ENCODE measurements around the gene S100A12. TPM values are rescaled to one million over a fixed set of nuclear protein-coding genes. Genes with fewer than 3 reads are reported as not detected.

Gene S100A12
- total and polyA plus RNA-seq, 7 experiments from 2014 or later, result 22.0 to 179 TPM; not detected in 5

- H3K9me3 Mint-ChIP-seq, result peaks cover 0 to 11% (median 1%) of the 10 kb centered on the region in 11 donors
- H3K4me1 ChIP-seq (ENCODE audit: control insufficient read depth in 2 of 2, insufficient read depth in 2 of 2, low read length in 2 of 2), result no peaks in the 10 kb centered on the region
- ATAC-seq (no peak), DNase-seq (no peak)
- no peak overlapping the region for H3K27ac ChIP-seq (ENCODE audit: low read depth, low read length)
- H3K4me1 Mint-ChIP-seq, result peaks cover 0 to 7% (median 0%) of the 10 kb centered on the region in 7 donors
- H3K36me3 Mint-ChIP-seq, result peaks cover 0 to 5% (median 0%) of the 10 kb centered on the region in 5 donors
- peaks cover 0 to 4% of the 10 kb centered on the region in 2 donors for H3K27me3 ChIP-seq (ENCODE audit: control insufficient read depth in 2 of 2, insufficient read depth in 2 of 2, low read length in 2 of 2)
- no peak overlapping the region for H3K4me3 Mint-ChIP-seq
- H3K36me3 ChIP-seq (ENCODE audit: control insufficient read depth in 2 of 3, insufficient read depth in 3 of 3, low read length in 3 of 3), result no peaks in the 10 kb centered on the region
- no peak overlapping the region for H3K27ac Mint-ChIP-seq
- no peak overlapping the region for H3K4me3 ChIP-seq (ENCODE audit: low read length)
- ChIA-PET CTCF (no interaction called here), POLR2A (no interaction called here)
- peaks cover 9 to 20% (median 13%) of the 10 kb centered on the region in 5 donors for H3K27me3 Mint-ChIP-seq
- no peaks in the 10 kb centered on the region for H3K9me3 ChIP-seq (ENCODE audit: control insufficient read depth in 2 of 3, low read length in 3 of 3)
- intact Hi-C loops (cut with micrococcal nuclease), result no loop called here
Measured at GRCh38 chr1:153387001-153387400, 11.6 kb upstream of the S100A12 start.

- H3K27ac ChIP-seq (ENCODE audit: low read depth, low read length), result no peak overlapping the region
- no peak overlapping the region for H3K4me3 Mint-ChIP-seq
- CTCF ChIA-PET, result interaction anchor here (0.7 kb wide), 1 partner anchor 69 kb away, joined by 3 read pairs; no protein-coding TSS in a partner anchor
- DNase-seq, result no peak
- H3K27ac Mint-ChIP-seq, result no peak overlapping the region
- H3K36me3 ChIP-seq (ENCODE audit: control insufficient read depth in 2 of 3, insufficient read depth in 3 of 3, low read length in 3 of 3), result no peaks in the 10 kb centered on the region
- H3K4me1 Mint-ChIP-seq, result peaks cover 0 to 7% (median 0%) of the 10 kb centered on the region in 7 donors
- POLR2A ChIA-PET, result no interaction called here
- peaks cover 0 to 16% (median 6%) of the 10 kb centered on the region in 11 donors for H3K9me3 Mint-ChIP-seq
- no peak overlapping the region for H3K4me3 ChIP-seq (ENCODE audit: low read length)
- no peaks in the 10 kb centered on the region for H3K4me1 ChIP-seq (ENCODE audit: control insufficient read depth in 2 of 2, insufficient read depth in 2 of 2, low read length in 2 of 2)
- ATAC-seq, result peak; percentile 78
- H3K9me3 ChIP-seq (ENCODE audit: control insufficient read depth in 2 of 3, low read length in 3 of 3), result no peaks in the 10 kb centered on the region
- peaks cover 0 to 6% (median 0%) of the 10 kb centered on the region in 5 donors for H3K36me3 Mint-ChIP-seq
- H3K27me3 ChIP-seq (ENCODE audit: control insufficient read depth in 2 of 2, insufficient read depth in 2 of 2, low read length in 2 of 2), result peaks cover 0 to 4% of the 10 kb centered on the region in 2 donors
- intact Hi-C loops (cut with micrococcal nuclease), result no loop called here
- peaks cover 11 to 23% (median 15%) of the 10 kb centered on the region in 5 donors for H3K27me3 Mint-ChIP-seq
Measured at GRCh38 chr1:153386500-153386901, 11.1 kb upstream of the S100A12 start.

GRCh38 chr1:153384958-153385580 is 9.6 kb upstream of the S100A12 start:
- H3K27ac ChIP-seq (ENCODE audit: low read depth, low read length), result no peak overlapping the region
- CTCF ChIA-PET, result interaction anchor here (0.6 kb wide), 1 partner anchor 38 kb away, joined by 3 read pairs; no protein-coding TSS in a partner anchor

GRCh38 chr1:153380711-153381110 is 5.3 kb upstream of the S100A12 start:
- no peak overlapping the region for H3K4me3 Mint-ChIP-seq
- H3K27me3 Mint-ChIP-seq, result peaks cover 18 to 44% (median 36%) of the 10 kb centered on the region in 5 donors
- POLR2A ChIA-PET, result no interaction called here
- intact Hi-C loops (cut with micrococcal nuclease), result no loop called here
- CTCF ChIA-PET, result no interaction called here
- ATAC-seq, result no peak
- no peak for DNase-seq
- H3K27me3 ChIP-seq (ENCODE audit: control insufficient read depth in 2 of 2, insufficient read depth in 2 of 2, low read length in 2 of 2), result peaks cover 0 to 4% of the 10 kb centered on the region in 2 donors
- no peaks in the 10 kb centered on the region for H3K9me3 ChIP-seq (ENCODE audit: control insufficient read depth in 2 of 3, low read length in 3 of 3)
- peaks cover 0 to 6% (median 4%) of the 10 kb centered on the region in 5 donors for H3K36me3 Mint-ChIP-seq
- no peak overlapping the region for H3K4me3 ChIP-seq (ENCODE audit: low read length)
- H3K9me3 Mint-ChIP-seq, result peaks cover 0 to 32% (median 10%) of the 10 kb centered on the region in 11 donors
- H3K27ac Mint-ChIP-seq, result no peak overlapping the region
- no peak overlapping the region for H3K27ac ChIP-seq (ENCODE audit: low read depth, low read length)
- H3K4me1 Mint-ChIP-seq, result no peaks in the 10 kb centered on the region
- H3K36me3 ChIP-seq (ENCODE audit: control insufficient read depth in 2 of 3, insufficient read depth in 3 of 3, low read length in 3 of 3), result no peaks in the 10 kb centered on the region
- H3K4me1 ChIP-seq (ENCODE audit: control insufficient read depth in 2 of 2, insufficient read depth in 2 of 2, low read length in 2 of 2), result no peaks in the 10 kb centered on the region

More at GRCh38 chr1:153384958-153385580, 9.6 kb upstream of the S100A12 start:
- H3K9me3 Mint-ChIP-seq, result peaks cover 0 to 24% (median 10%) of the 10 kb centered on the region in 11 donors
- peaks cover 0 to 6% (median 0%) of the 10 kb centered on the region in 5 donors for H3K36me3 Mint-ChIP-seq
- H3K4me1 ChIP-seq (ENCODE audit: control insufficient read depth in 2 of 2, insufficient read depth in 2 of 2, low read length in 2 of 2), result no peaks in the 10 kb centered on the region
- POLR2A ChIA-PET, result no interaction called here
- no peaks in the 10 kb centered on the region for H3K36me3 ChIP-seq (ENCODE audit: control insufficient read depth in 2 of 3, insufficient read depth in 3 of 3, low read length in 3 of 3)
- no peak overlapping the region for H3K27ac Mint-ChIP-seq
- peaks cover 7 to 21% (median 17%) of the 10 kb centered on the region in 5 donors for H3K27me3 Mint-ChIP-seq
- intact Hi-C loops (cut with micrococcal nuclease), result no loop called here
- H3K4me3 ChIP-seq (ENCODE audit: low read length), result no peak overlapping the region
- H3K4me3 Mint-ChIP-seq, result no peak overlapping the region
- peaks cover 0 to 4% of the 10 kb centered on the region in 2 donors for H3K27me3 ChIP-seq (ENCODE audit: control insufficient read depth in 2 of 2, insufficient read depth in 2 of 2, low read length in 2 of 2)
- H3K9me3 ChIP-seq (ENCODE audit: control insufficient read depth in 2 of 3, low read length in 3 of 3), result no peaks in the 10 kb centered on the region
- DNase-seq (no peak), ATAC-seq (no peak)
- H3K4me1 Mint-ChIP-seq, result peaks cover 0 to 7% (median 0%) of the 10 kb centered on the region in 7 donors

GRCh38 chr1:153379591-153379990 is 4.2 kb upstream of the S100A12 start:
- H3K36me3 Mint-ChIP-seq, result peaks cover 0 to 6% (median 4%) of the 10 kb centered on the region in 5 donors
- POLR2A ChIA-PET, result no interaction called here
- no peak for ATAC-seq
- no peak overlapping the region for H3K27ac Mint-ChIP-seq
- H3K4me1 ChIP-seq (ENCODE audit: control insufficient read depth in 2 of 2, insufficient read depth in 2 of 2, low read length in 2 of 2), result no peaks in the 10 kb centered on the region
- peaks cover 0 to 4% of the 10 kb centered on the region in 2 donors for H3K27me3 ChIP-seq (ENCODE audit: control insufficient read depth in 2 of 2, insufficient read depth in 2 of 2, low read length in 2 of 2)
- H3K9me3 Mint-ChIP-seq, result peaks cover 0 to 32% (median 10%) of the 10 kb centered on the region in 11 donors
- no peak for DNase-seq
- no peak overlapping the region for H3K4me3 Mint-ChIP-seq
- H3K27ac ChIP-seq (ENCODE audit: low read depth, low read length), result no peak overlapping the region
- H3K4me3 ChIP-seq (ENCODE audit: low read length), result no peak overlapping the region
- H3K4me1 Mint-ChIP-seq, result no peaks in the 10 kb centered on the region
- intact Hi-C loops (cut with micrococcal nuclease), result no loop called here
- no peaks in the 10 kb centered on the region for H3K9me3 ChIP-seq (ENCODE audit: control insufficient read depth in 2 of 3, low read length in 3 of 3)
- no peaks in the 10 kb centered on the region for H3K36me3 ChIP-seq (ENCODE audit: control insufficient read depth in 2 of 3, insufficient read depth in 3 of 3, low read length in 3 of 3)
- CTCF ChIA-PET, result no interaction called here
- peaks cover 18 to 46% (median 38%) of the 10 kb centered on the region in 5 donors for H3K27me3 Mint-ChIP-seq

GRCh38 chr1:153374071-153374470 is 1.4 kb downstream of the S100A12 start:
- ChIA-PET POLR2A (no interaction called here), CTCF (no interaction called here)
- H3K27ac ChIP-seq (ENCODE audit: low read depth, low read length), result no peak overlapping the region
- H3K27me3 ChIP-seq (ENCODE audit: control insufficient read depth in 2 of 2, insufficient read depth in 2 of 2, low read length in 2 of 2), result no peaks in the 10 kb centered on the region
- no peak for DNase-seq
- H3K4me1 ChIP-seq (ENCODE audit: control insufficient read depth in 2 of 2, insufficient read depth in 2 of 2, low read length in 2 of 2), result no peaks in the 10 kb centered on the region
- Mint-ChIP-seq H3K27ac (no peak overlapping the region), H3K27me3 (peaks cover 8 to 34% (median 21%) of the 10 kb centered on the region in 5 donors), H3K9me3 (peaks cover 0 to 6% (median 0%) of the 10 kb centered on the region in 11 donors), H3K36me3 (peaks cover 0 to 4% (median 0%) of the 10 kb centered on the region in 5 donors), H3K4me3 (no peak overlapping the region), H3K4me1 (no peaks in the 10 kb centered on the region)
- ATAC-seq, result peak; percentile 66
- no peak overlapping the region for H3K4me3 ChIP-seq (ENCODE audit: low read length)
- intact Hi-C loops (cut with micrococcal nuclease), result no loop called here
- no peaks in the 10 kb centered on the region for H3K9me3 ChIP-seq (ENCODE audit: control insufficient read depth in 2 of 3, low read length in 3 of 3)
- H3K36me3 ChIP-seq (ENCODE audit: control insufficient read depth in 2 of 3, insufficient read depth in 3 of 3, low read length in 3 of 3), result no peaks in the 10 kb centered on the region

- no peak overlapping the region for H3K27ac ChIP-seq (ENCODE audit: low read depth, low read length)
Measured at GRCh38 chr1:153372571-153372970, 2.9 kb downstream of the S100A12 start.

More at GRCh38 chr1:153372571-153372970, 2.9 kb downstream of the S100A12 start:
- peaks cover 4 to 24% (median 15%) of the 10 kb centered on the region in 5 donors for H3K27me3 Mint-ChIP-seq
- Histone ChIP-seq H3K4me3 (ENCODE audit: low read length) (no peak overlapping the region), H3K4me1 (ENCODE audit: control insufficient read depth in 2 of 2, insufficient read depth in 2 of 2, low read length in 2 of 2) (no peaks in the 10 kb centered on the region), H3K36me3 (ENCODE audit: control insufficient read depth in 2 of 3, insufficient read depth in 3 of 3, low read length in 3 of 3) (no peaks in the 10 kb centered on the region), H3K27me3 (ENCODE audit: control insufficient read depth in 2 of 2, insufficient read depth in 2 of 2, low read length in 2 of 2) (no peaks in the 10 kb centered on the region), H3K9me3 (ENCODE audit: control insufficient read depth in 2 of 3, low read length in 3 of 3) (no peaks in the 10 kb centered on the region)
- intact Hi-C loops (cut with micrococcal nuclease), result no loop called here
- ATAC-seq (no peak), DNase-seq (no peak)
- CTCF ChIA-PET, result no interaction called here
- peaks cover 0 to 6% (median 0%) of the 10 kb centered on the region in 11 donors for H3K9me3 Mint-ChIP-seq
- H3K4me3 Mint-ChIP-seq, result no peak overlapping the region
- no peak overlapping the region for H3K27ac Mint-ChIP-seq
- POLR2A ChIA-PET, result no interaction called here
- H3K4me1 Mint-ChIP-seq, result peaks cover 0 to 6% (median 0%) of the 10 kb centered on the region in 7 donors
- H3K36me3 Mint-ChIP-seq, result peaks cover 0 to 4% (median 0%) of the 10 kb centered on the region in 5 donors
